HepG2 (cell line): ENCODE measurements around the gene SARNP. TPM values are rescaled to one million over a fixed set of nuclear protein-coding genes. Genes with fewer than 3 reads are reported as not detected.
A peak's percentile ranks its signal among the peaks of the same experiment; 100 is the strongest.

ENCODE experiments used
- ATF1 ChIP-seq: IDR thresholded peaks from 2 replicates; pipeline ENCODE4 v1.6.1; 2016; ENCODE audit warnings: mild to moderate bottlenecking, control low read depth
- BCL6 ChIP-seq: IDR thresholded peaks from 2 replicates; pipeline ENCODE4 v1.6.1; 2016; ENCODE audit warnings: missing genetic modification reagents, missing compliant biosample characterization
- DNMT1 ChIP-seq: sonication (generic); formaldehyde crosslinking; IDR thresholded peaks from 2 replicates; pipeline ENCODE4 v1.5.1; 2020; ENCODE audit warnings: mild to moderate bottlenecking, missing genetic modification reagents
- FOXP1 ChIP-seq, 2 experiments: fragments of 450-650 bp in 1 of 2; IDR thresholded peaks; 2 replicates each; pipeline ENCODE4 v1.6.1; 2017 to 2018; ENCODE audit warnings: antibody characterized with exemption in 1 of 2
- HNRNPK ChIP-seq: fragments of 200-400 bp; formaldehyde crosslinking; IDR thresholded peaks from 2 replicates; pipeline ENCODE4 v1.6.1; 2018; ENCODE audit warnings: low read length, low read depth, moderate library complexity, mild to moderate bottlenecking; ENCODE audit not compliant: poor library complexity, severe bottlenecking
- KLF16 ChIP-seq, 2 experiments: sonication (generic) in 1 of 2; formaldehyde crosslinking in 1 of 2; IDR thresholded peaks; 2 replicates each; pipeline versions ENCODE4 v1.6.1 to v1.8.0; 2016 to 2023; ENCODE audit warnings: missing genetic modification reagents in 2 of 2, missing compliant biosample characterization in 1 of 2
- MAZ ChIP-seq, 2 experiments: sonication (generic) in 1 of 2; formaldehyde crosslinking in 1 of 2; IDR thresholded peaks; 2 replicates each; pipeline versions ENCODE4 v1.5.0 to v1.6.1; 2012 to 2020; ENCODE audit warnings: low read depth in 2 of 2, mild to moderate bottlenecking in 2 of 2, borderline replicate concordance in 1 of 2, improper control_type of control experiment in 1 of 2, low read length in 1 of 2, missing genetic modification reagents in 1 of 2, moderate library complexity in 1 of 2
- MTF1 ChIP-seq: sonication (generic); formaldehyde crosslinking; IDR thresholded peaks from 2 replicates; pipeline ENCODE4 v1.5.0; 2020; ENCODE audit warnings: missing genetic modification reagents
- MYC ChIP-seq: sonication (generic); formaldehyde crosslinking; IDR thresholded peaks from 2 replicates; pipeline ENCODE4 v1.9.0; 2021; ENCODE audit warnings: missing genetic modification reagents, borderline replicate concordance
- SALL1 ChIP-seq: sonication (generic); formaldehyde crosslinking; IDR thresholded peaks from 2 replicates; pipeline ENCODE4 v1.8.0; 2022; ENCODE audit warnings: mild to moderate bottlenecking, missing genetic modification reagents
- TCF7 ChIP-seq: sonication (generic); IDR thresholded peaks from 2 replicates; pipeline ENCODE4 v1.6.1; 2016; ENCODE audit warnings: antibody characterized with exemption, low read depth
- THYN1 ChIP-seq: sonication (generic); formaldehyde crosslinking; IDR thresholded peaks from 2 replicates; pipeline ENCODE4 v1.8.1; 2023; ENCODE audit warnings: low read depth, mild to moderate bottlenecking, moderate library complexity, missing genetic modification reagents, borderline replicate concordance
- ZBTB7A ChIP-seq: sonication (generic); formaldehyde crosslinking; IDR thresholded peaks from 2 replicates; pipeline ENCODE4 v1.8.0; 2022; ENCODE audit warnings: mild to moderate bottlenecking, missing genetic modification reagents
- ZNF792 ChIP-seq: IDR thresholded peaks from 2 replicates; pipeline ENCODE4 v1.6.1; 2016
- ZSCAN25 ChIP-seq: sonication (generic); formaldehyde crosslinking; IDR thresholded peaks from 2 replicates; pipeline ENCODE4 v1.8.0; 2022; ENCODE audit warnings: mild to moderate bottlenecking, missing genetic modification reagents
- polyA plus RNA-seq, 8 experiments: library from polyadenylated mRNA; depleted of rRNA in 3 of 8; stranded (reverse) in 7 of 8; unstranded in 1 of 8; fragments of >200 nt; fragmentation: Illumina TruSeq in 4 of 8; extraction: Trizol in 4 of 8; gene quantifications; 2 replicates each; pipeline versions ENCODE4 v1.2.1 to v1.2.3, GENCODE V29; 2011 to 2016; ENCODE audit warnings: low read depth in 4 of 8, missing spikeins in 1 of 8, mixed read lengths in 1 of 8; ENCODE audit not compliant: insufficient read depth in 1 of 8
- total RNA-seq, 5 experiments: library from RNA; depleted of rRNA; stranded (reverse); fragments of >200 nt; fragmentation: Illumina TruSeq; extraction: Trizol; gene quantifications; 2 replicates each; pipeline ENCODE4 v1.2.3, GENCODE V29; 2016; ENCODE audit warnings: low read depth in 1 of 5
- TF ChIP-seq, protein P1 (sequence below): sonication (generic); formaldehyde crosslinking; IDR thresholded peaks from 2 replicates; pipeline ENCODE4 v1.4.0; 2020; ENCODE audit warnings: missing genetic modification reagents
- TF ChIP-seq, protein P2 (sequence below): IDR thresholded peaks from 2 replicates; pipeline ENCODE4 v1.6.1; 2018; ENCODE audit warnings: missing genetic modification reagents, mild to moderate bottlenecking, missing compliant biosample characterization
- TF ChIP-seq, protein P3 (sequence below): fragments of 450-650 bp; IDR thresholded peaks from 2 replicates; pipeline ENCODE4 v1.6.1; 2017

The SARNP gene
- total and polyA plus RNA-seq, 2 of the 13 experiments (the other 11 are each of a cell fraction or from before 2014, with no cell fraction given): 59.0 to 95.4 TPM

DNA sequence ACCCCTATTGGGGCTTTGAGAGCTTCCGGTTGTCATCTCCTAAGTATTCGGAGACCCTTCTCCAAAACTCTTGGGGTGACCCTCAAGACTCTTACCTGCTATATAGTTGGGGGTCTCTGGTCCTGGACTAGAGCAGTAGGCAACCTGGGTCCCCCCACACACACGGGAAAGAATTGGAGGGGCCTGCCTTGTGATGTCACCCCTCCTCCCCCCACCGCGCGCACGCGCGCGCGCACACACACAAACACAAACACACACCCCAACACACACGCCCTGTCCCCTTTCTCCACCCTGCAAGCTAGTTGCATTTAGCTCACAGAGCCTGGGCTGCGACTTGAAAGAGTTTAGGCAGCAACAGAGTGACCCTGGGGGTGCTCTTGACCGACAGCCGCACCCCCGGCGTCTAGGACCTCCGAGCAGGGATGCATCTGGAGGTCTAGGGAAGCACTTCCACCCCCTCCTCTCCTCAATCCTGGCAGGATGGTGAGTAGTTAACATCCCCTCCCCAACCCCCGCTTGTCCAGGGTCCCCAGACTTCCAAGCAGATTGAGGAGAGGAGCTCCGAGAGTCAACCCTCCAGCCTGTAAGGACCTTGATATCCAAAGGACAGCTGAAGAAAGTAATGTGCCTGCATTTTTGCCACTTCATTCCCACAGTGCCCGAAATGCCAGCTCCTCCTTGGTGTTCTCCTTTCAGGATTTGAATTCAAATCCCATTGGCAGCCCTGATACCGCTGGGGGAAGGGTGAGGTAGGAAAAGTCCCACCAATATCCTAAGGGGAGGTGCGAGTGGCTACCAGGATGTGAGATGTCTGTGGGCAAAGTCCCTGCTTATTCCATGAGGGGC lies 13.3 kb upstream of the SARNP start (continued):
- TF ChIP-seq ZSCAN25 (CRISPR knock-in tag) (no peak), SALL1 (CRISPR knock-in tag) (peak; percentile 21; the same call in 1 of the 2 replicates), MAZ (IDR thresholded peaks at IDR 0.05; ENCODE audit: borderline replicate concordance, low read depth, low read length) (no peak), MAZ (CRISPR knock-in tag; IDR thresholded peaks at IDR 0.05; ENCODE audit: low read depth) (0 out of 2 replicates have a peak, but pooled peaks have one; percentile 10), MYC (peak; percentile 37; the same call in 1 of the 2 replicates), THYN1 (CRISPR knock-in tag) (no peak), HNRNPK (no peak), TCF7 (no peak), MTF1 (no peak), ZNF792 (CRISPR knock-in tag) (0 out of 2 replicates have a peak, but pooled peaks have one; percentile 17), DNMT1 (CRISPR knock-in tag) (0 out of 2 replicates have a peak, but pooled peaks have one; percentile 39), BCL6 (CRISPR knock-in tag) (0 out of 2 replicates have a peak, but pooled peaks have one; percentile 9), ZBTB7A (CRISPR knock-in tag) (peak; percentile 22; the same call in 1 of the 2 replicates), ATF1 (CRISPR knock-in tag) (peak; percentile 79), KLF16 (CRISPR knock-in tag; IDR thresholded peaks at IDR 0.05) (peak in 1 of 2 experiments; percentile 52; a peak in 2 of 4 replicates), FOXP1 (IDR thresholded peaks at IDR 0.05) (no peak), FOXP1 (CRISPR knock-in tag; IDR thresholded peaks at IDR 0.05) (peak; percentile 39; the same call in 1 of the 2 replicates)
- TF ChIP-seq, protein P1, sequence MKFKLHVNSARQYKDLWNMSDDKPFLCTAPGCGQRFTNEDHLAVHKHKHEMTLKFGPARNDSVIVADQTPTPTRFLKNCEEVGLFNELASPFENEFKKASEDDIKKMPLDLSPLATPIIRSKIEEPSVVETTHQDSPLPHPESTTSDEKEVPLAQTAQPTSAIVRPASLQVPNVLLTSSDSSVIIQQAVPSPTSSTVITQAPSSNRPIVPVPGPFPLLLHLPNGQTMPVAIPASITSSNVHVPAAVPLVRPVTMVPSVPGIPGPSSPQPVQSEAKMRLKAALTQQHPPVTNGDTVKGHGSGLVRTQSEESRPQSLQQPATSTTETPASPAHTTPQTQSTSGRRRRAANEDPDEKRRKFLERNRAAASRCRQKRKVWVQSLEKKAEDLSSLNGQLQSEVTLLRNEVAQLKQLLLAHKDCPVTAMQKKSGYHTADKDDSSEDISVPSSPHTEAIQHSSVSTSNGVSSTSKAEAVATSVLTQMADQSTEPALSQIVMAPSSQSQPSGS (CRISPR knock-in tag): peak; percentile 12; the same call in 1 of the 2 replicates
- TF ChIP-seq, protein P2, sequence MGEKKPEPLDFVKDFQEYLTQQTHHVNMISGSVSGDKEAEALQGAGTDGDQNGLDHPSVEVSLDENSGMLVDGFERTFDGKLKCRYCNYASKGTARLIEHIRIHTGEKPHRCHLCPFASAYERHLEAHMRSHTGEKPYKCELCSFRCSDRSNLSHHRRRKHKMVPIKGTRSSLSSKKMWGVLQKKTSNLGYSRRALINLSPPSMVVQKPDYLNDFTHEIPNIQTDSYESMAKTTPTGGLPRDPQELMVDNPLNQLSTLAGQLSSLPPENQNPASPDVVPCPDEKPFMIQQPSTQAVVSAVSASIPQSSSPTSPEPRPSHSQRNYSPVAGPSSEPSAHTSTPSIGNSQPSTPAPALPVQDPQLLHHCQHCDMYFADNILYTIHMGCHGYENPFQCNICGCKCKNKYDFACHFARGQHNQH: 0 out of 2 replicates have a peak, but pooled peaks have one; percentile 35
- TF ChIP-seq, protein P3, sequence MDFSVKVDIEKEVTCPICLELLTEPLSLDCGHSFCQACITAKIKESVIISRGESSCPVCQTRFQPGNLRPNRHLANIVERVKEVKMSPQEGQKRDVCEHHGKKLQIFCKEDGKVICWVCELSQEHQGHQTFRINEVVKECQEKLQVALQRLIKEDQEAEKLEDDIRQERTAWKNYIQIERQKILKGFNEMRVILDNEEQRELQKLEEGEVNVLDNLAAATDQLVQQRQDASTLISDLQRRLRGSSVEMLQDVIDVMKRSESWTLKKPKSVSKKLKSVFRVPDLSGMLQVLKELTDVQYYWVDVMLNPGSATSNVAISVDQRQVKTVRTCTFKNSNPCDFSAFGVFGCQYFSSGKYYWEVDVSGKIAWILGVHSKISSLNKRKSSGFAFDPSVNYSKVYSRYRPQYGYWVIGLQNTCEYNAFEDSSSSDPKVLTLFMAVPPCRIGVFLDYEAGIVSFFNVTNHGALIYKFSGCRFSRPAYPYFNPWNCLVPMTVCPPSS: no peak
- TF ChIP-seq, all 625 proteins: peak for 70
